Activated naive CD4-positive, alpha-beta T cell treated with anti-CD3 and anti-CD28 coated beads, Interleukin-2, amount 10 ng/mL, durations not matched to agents 7 days and 5 days (primary cell): ENCODE results near the gene USP50.
"Not testable (repeated sequence)": the region's sequence is repeated elsewhere in the genome, so short reads cannot be mapped to it uniquely, and the experiment has no call there.

Experiments used
- CTCF ChIA-PET: fragments of 350-600 bp; sonication (Branson Sonifier 250); formaldehyde crosslinking; loops from one replicate; lab custom pipeline; 2021; ENCODE audit warnings: antibody characterized with exemption; lab: Charles Lee
- DNase-seq: peaks from one replicate; pipeline ENCODE4 v3.0.0-alpha.2; 2020
- H3K27ac Mint-ChIP-seq: one replicate; pipeline ENCODE4 v1.8.0; 2021; ENCODE audit warnings: mild to moderate bottlenecking, moderate library complexity, mixed read lengths
- H3K27me3 Mint-ChIP-seq: one replicate; pipeline ENCODE4 v1.8.0; 2021; ENCODE audit warnings: mild to moderate bottlenecking, mixed read lengths
- H3K36me3 Mint-ChIP-seq: one replicate; pipeline ENCODE4 v1.8.0; 2021; ENCODE audit warnings: mixed read lengths
- H3K4me1 Mint-ChIP-seq: one replicate; pipeline ENCODE4 v1.8.0; 2021; ENCODE audit warnings: mixed read lengths
- H3K4me3 Mint-ChIP-seq: one replicate; pipeline ENCODE4 v1.8.0; 2021; ENCODE audit warnings: mild to moderate bottlenecking, moderate library complexity, mixed read lengths
- H3K9me3 Mint-ChIP-seq: one replicate; pipeline ENCODE4 v1.8.0; 2021; ENCODE audit warnings: mixed read lengths

Gene USP50

DNA sequence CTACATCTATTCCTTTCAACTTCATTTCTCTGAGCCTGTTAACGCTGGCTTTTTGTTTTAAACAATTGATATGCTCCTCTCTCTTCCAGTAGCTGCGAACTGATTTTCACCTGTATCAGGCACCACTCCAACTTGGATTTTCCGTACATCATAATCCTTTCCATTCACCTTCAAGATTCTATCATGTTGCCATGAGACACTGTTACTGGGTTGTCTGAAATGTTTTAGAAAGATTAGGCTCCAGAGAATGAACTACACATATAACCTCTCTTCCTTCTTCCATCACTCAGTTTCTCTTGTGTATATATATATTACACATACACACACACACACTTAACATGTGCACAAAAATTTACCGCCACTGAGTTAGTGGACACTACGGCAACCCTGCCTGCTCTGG, at the start of gene USP50:
TSS of gene USP50 (minus strand) at position 101 of the 400 bp plus-strand sequence. CDS start 141 bp downstream, outside the sequence.
- no peaks in the 10 kb centered on the region for H3K4me1 Mint-ChIP-seq
- no peak within 1 kb of the TSS for H3K27ac Mint-ChIP-seq
- H3K27me3 Mint-ChIP-seq, result peaks cover 19% of the 10 kb centered on the region
- CTCF ChIA-PET, result interaction anchor here (0.6 kb wide), 1 partner anchor 41 kb away, joined by 3 read pairs; no protein-coding TSS in a partner anchor
- H3K4me3 Mint-ChIP-seq, result no peak within 1 kb of the TSS
- DNase-seq, result no peak
- no peaks in the 10 kb centered on the region for H3K9me3 Mint-ChIP-seq
- no peaks in the 10 kb centered on the region for H3K36me3 Mint-ChIP-seq

DNA sequence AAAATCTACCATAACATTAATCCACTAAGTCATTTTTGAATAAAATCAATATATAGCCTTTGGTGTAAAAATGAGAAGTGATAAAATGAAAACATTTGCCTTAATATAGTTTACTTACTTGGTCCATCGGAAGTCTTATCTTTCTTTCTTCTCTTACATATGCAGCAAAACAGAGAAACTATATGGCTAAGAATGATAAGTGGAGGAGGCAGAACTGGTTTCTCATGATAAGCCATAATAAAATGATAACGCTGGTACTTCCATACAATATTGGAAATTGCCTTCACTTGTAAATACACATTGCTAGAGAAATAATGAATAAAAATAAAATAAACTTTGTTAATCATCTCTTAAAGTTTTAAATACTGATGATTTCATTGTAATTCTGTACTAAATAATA, 47.8 kb upstream of the USP50 start:
- Mint-ChIP-seq H3K4me1 (no peaks in the 10 kb centered on the region), H3K9me3 (no peaks in the 10 kb centered on the region), H3K36me3 (peaks cover 29% of the 10 kb centered on the region), H3K4me3 (no peak overlapping the region), H3K27me3 (no peaks in the 10 kb centered on the region), H3K27ac (no peak overlapping the region)
- CTCF ChIA-PET, result no interaction called here
- no peak for DNase-seq

DNA sequence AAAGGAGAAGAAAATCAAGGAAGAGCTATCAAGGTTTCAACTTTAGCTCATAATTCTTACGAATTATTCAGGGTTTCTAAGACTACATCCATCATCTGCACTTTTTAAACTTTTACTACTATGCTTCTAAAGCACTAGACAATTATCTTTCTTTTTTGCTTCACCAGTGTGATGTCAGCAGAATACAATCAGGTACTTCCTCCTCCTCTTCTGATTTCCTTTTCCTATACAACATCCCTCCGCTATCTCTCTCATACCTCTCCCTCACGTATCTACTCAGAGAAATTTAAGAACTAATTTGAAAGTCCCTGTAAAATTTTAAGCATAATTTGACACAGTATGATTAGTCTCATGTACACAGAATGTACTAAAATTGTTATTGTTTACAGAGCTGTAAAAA, 47.3 kb upstream of the USP50 start:
- Mint-ChIP-seq H3K4me1 (no peaks in the 10 kb centered on the region), H3K27ac (no peak overlapping the region), H3K9me3 (no peaks in the 10 kb centered on the region), H3K27me3 (no peaks in the 10 kb centered on the region), H3K36me3 (peaks cover 30% of the 10 kb centered on the region), H3K4me3 (no peak overlapping the region)
- CTCF ChIA-PET, result interaction anchor here (0.6 kb wide), 1 partner anchor 179 kb away, joined by 3 read pairs; no protein-coding TSS in a partner anchor
- DNase-seq, result no peak

DNA sequence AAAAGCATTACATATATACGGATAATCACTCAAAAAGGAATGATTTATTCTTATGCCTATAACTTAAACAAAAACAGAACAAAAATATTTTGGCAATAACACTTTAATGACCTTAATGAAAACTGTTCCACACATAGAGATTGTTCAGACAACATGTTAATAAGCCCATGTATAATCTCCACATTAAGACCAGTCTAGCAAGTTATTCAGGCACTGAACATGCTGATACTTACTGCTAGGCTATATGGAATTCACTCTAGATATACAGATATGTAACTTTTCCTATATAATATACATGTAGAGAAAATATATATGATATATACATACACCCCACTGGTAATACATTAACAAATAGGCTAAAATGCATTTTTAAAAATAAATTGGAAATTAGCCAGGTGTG, 43.8 kb upstream of the USP50 start:
- Mint-ChIP-seq H3K9me3 (no peaks in the 10 kb centered on the region), H3K4me1 (no peaks in the 10 kb centered on the region), H3K27ac (no peak overlapping the region), H3K4me3 (no peak overlapping the region), H3K27me3 (no peaks in the 10 kb centered on the region), H3K36me3 (peaks cover 33% of the 10 kb centered on the region)
- DNase-seq, result no peak
- CTCF ChIA-PET, result no interaction called here

DNA sequence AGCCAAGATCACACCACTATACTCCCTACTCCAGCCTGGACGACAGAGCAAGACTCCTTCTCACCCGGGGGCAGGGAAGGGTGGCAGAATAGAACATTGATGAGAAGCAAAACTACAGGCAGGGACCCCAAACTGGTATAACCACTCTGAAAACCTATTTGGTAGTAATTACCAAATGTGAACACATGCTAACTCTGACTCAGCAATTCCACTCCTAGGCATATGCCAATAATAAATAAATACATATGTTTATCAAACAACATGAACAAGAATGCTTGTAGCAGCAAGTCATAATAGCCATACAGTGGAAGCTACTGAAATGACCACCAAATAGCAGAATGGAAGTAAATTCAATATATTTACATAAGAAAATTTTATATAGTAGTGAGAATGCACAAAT, 31.0 kb upstream of the USP50 start:
- CTCF ChIA-PET, result no interaction called here
- peaks cover 37% of the 10 kb centered on the region for H3K36me3 Mint-ChIP-seq
- no peak overlapping the region for H3K4me3 Mint-ChIP-seq
- no peaks in the 10 kb centered on the region for H3K27me3 Mint-ChIP-seq
- H3K27ac Mint-ChIP-seq, result no peak overlapping the region
- no peaks in the 10 kb centered on the region for H3K4me1 Mint-ChIP-seq
- no peaks in the 10 kb centered on the region for H3K9me3 Mint-ChIP-seq
- DNase-seq, result no peak

DNA sequence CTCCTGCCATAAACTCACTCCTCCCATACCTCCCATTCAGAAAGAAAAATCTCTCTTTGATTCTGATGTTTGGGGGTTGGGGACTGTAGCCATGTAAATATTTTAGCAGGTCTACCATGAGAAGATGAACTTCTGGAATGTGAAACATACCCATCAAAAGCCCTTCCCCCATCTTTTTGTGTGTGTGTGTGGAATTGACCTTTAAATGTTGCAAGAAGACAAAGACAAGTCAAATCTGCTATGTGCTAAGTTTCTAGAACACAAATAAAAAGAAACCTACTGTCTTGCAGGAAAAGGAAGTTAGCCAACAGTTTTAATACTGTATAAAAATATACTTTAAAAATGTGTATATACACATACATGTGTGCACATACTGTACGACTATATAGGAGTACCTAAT, 29.7 kb upstream of the USP50 start:
- CTCF ChIA-PET, result interaction anchor here (0.8 kb wide), 1 partner anchor 978 kb away, joined by 3 read pairs; no protein-coding TSS in a partner anchor
- no peak overlapping the region for H3K27ac Mint-ChIP-seq
- H3K27me3 Mint-ChIP-seq, result no peaks in the 10 kb centered on the region
- H3K4me3 Mint-ChIP-seq, result no peak overlapping the region
- H3K9me3 Mint-ChIP-seq, result no peaks in the 10 kb centered on the region
- no peak for DNase-seq
- no peaks in the 10 kb centered on the region for H3K4me1 Mint-ChIP-seq
- H3K36me3 Mint-ChIP-seq, result peaks cover 35% of the 10 kb centered on the region

DNA sequence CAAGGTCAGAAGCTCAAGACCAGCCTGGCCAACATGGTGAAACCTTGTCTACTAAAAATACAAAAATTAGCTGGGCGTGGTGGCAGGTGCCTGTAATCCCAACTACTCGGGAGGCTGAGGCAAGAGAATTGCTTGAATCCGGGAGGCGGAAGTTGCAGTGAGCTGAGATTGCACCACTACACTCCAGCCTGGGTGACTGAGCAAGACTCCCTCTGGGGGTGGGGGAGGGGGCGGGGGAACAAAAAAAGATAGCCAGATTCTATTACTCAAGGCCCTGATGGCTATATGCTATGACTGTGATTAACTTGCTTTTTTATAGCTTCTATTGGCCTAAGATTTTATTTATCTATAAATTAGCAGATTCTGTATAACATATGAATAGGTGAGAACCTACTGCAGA, 27.4 kb upstream of the USP50 start:
- DNase-seq, H3K9me3 Mint-ChIP-seq, H3K27me3 Mint-ChIP-seq, H3K4me3 Mint-ChIP-seq, H3K4me1 Mint-ChIP-seq, CTCF ChIA-PET, H3K27ac Mint-ChIP-seq: not testable (repeated sequence)
- peaks cover 43% of the 10 kb centered on the region for H3K36me3 Mint-ChIP-seq

DNA sequence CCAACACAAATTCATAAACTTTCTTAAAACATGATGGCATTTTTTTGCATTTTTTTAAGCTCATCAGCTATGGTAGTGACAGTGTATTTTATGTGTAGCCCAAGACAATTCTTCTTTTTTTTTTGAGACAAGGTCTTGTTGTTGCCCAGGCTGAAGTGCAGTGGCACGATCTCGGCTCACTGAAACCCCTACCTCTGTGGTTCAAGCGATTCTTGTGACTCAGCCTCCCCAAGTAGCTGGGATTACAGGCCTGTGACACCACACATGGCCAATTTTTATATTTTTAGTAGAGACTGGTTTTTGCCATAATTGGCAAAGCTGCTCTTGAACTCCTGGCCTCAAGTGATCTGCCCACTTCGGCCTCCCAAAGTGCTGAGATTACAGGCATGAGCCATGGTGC, 17.3 kb upstream of the USP50 start:
- CTCF ChIA-PET, result interaction anchor here (0.6 to 1.3 kb wide), 2 partner anchors 313 to 643 kb away, joined by 3 read pairs; no protein-coding TSS in a partner anchor
- Mint-ChIP-seq H3K27ac (no peak overlapping the region), H3K9me3 (no peaks in the 10 kb centered on the region), H3K36me3 (peaks cover 33% of the 10 kb centered on the region), H3K4me1 (peaks cover 10% of the 10 kb centered on the region), H3K4me3 (no peak overlapping the region), H3K27me3 (no peaks in the 10 kb centered on the region)
- DNase-seq, result no peak

DNA sequence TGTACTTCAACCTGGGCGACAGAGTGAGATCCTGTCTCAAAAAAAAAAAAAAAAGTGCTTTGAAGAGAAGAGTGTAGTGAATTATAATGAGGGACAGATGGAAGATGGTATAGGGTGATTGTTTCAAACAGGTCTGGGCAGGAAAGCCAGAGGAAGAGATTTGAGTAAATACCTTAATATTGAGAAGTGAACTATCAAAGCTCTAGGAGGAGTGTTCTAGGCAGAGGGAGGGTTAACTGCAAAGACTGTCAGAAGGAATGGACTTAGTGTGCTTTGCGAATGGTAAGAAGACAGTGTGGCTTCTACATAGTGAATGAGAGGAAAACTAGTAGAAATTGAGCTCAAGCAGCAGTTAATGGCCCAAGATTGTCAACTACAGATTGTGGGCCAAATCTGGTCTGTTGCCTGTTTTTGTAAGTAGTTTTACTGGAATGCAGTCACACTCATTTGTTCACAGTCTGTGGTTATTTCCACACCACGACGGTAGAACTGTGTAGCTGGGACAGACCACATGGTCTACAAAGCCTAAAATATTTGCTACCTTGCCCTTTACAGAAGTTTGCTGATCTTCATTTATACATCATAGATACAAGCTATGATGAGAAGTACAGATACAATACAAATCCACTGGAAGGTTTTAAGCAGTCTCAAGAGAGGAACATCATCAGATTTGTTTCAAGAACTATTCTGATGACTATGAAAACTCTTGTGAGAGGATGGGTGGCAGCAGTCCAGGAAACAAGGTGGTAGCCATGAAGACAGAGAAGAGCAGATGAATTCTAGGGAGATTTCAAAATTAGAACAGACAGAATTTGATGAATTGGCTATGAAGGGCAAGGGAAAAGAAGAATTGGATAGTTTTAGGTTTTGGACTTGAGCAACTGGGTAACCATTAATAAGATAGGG, 16.5 kb upstream of the USP50 start:
- Mint-ChIP-seq H3K27ac (no peak overlapping the region), H3K4me1 (peaks cover 10% of the 10 kb centered on the region), H3K4me3 (no peak overlapping the region), H3K36me3 (peaks cover 30% of the 10 kb centered on the region), H3K27me3 (no peaks in the 10 kb centered on the region), H3K9me3 (no peaks in the 10 kb centered on the region)
- DNase-seq, result no peak
- CTCF ChIA-PET, result interaction anchor here (0.6 to 1.3 kb wide), 2 partner anchors 314 to 644 kb away, joined by 3 read pairs; no protein-coding TSS in a partner anchor

DNA sequence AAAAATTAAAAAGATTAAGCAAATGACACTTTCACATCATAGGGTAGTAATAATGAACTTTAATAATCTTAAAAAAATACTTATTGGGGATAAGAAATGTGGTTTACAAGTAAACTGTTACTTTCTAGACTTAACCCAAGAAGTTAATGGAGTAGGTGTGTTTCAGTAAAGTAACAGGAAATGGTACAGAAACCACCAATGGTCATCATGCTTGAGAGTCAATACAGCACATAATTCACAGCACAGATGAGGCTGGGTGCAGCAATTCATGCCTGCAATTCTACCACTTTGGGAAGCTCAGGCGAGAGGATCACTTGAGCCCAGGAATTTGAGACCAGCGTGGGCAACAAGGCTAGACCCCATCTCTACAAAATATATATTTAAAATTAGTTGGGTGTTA, 11.5 kb upstream of the USP50 start:
- H3K36me3 Mint-ChIP-seq, result peaks cover 28% of the 10 kb centered on the region
- peaks cover 15% of the 10 kb centered on the region for H3K4me1 Mint-ChIP-seq
- H3K4me3 Mint-ChIP-seq, result no peak overlapping the region
- CTCF ChIA-PET, result no interaction called here
- no peaks in the 10 kb centered on the region for H3K27me3 Mint-ChIP-seq
- H3K27ac Mint-ChIP-seq, result no peak overlapping the region
- no peaks in the 10 kb centered on the region for H3K9me3 Mint-ChIP-seq
- no peak for DNase-seq

DNA sequence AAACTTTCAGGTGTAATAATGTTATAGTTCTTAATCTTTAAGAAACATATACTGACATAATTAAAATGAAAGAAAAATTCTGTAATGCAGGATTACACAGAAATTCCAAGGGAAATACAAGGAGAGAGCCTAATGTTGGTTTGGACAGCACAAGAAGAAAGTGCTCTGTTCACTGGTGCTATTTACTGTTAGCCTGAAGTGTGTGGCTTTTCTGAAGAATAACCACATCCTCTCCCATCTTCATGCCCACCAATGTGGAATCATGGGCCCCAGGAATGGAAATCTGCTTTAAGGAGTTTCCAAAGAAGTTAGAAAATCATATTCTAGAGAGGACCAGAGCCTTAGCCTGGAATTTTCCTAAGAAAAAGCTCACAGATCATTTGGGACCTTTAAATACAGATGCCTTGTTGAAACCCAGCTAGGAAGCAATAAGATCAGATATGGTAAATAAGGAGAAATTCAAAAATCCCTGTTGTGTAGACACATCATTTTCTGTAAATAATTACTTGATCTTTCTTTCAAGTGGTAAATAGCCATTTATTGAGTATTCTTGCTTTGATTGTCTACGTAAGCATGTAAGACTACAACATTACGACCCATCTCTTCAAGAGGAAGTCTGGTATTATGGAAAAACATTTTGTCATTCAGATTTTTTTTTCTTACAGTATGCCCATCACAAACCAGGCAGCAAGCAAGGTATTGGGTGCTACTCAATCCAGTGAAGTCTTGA, 10.3 kb upstream of the USP50 start:
- Mint-ChIP-seq H3K27me3 (no peaks in the 10 kb centered on the region), H3K36me3 (peaks cover 18% of the 10 kb centered on the region), H3K9me3 (no peaks in the 10 kb centered on the region), H3K4me1 (peaks cover 12% of the 10 kb centered on the region), H3K4me3 (no peak overlapping the region), H3K27ac (peak overlapping the region; percentile 24)
- DNase-seq, result no peak
- CTCF ChIA-PET, result no interaction called here

DNA sequence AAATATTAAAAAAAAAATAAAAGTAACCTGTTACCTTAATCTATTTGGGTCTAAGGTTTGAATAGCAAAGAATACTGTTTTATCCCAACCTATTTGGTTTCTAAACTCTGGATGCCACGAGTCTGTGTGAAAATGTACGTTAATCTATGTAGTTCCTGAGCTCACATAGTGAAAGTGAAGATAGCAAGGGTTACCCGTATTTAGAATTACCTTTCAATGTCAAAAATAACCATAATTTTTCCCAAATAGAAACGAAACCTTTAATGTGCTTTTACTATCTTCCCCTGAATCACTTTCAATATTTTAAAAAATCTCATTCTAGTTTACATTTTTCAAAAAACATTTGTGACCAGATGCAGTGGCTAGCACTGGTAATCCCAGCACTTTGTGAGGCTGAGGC, 5.8 kb upstream of the USP50 start:
- no peak for DNase-seq
- Mint-ChIP-seq H3K4me1 (peaks cover 11% of the 10 kb centered on the region), H3K36me3 (peaks cover 11% of the 10 kb centered on the region), H3K9me3 (no peaks in the 10 kb centered on the region), H3K4me3 (no peak overlapping the region), H3K27ac (no peak overlapping the region), H3K27me3 (peaks cover 4% of the 10 kb centered on the region)
- CTCF ChIA-PET, result no interaction called here

DNA sequence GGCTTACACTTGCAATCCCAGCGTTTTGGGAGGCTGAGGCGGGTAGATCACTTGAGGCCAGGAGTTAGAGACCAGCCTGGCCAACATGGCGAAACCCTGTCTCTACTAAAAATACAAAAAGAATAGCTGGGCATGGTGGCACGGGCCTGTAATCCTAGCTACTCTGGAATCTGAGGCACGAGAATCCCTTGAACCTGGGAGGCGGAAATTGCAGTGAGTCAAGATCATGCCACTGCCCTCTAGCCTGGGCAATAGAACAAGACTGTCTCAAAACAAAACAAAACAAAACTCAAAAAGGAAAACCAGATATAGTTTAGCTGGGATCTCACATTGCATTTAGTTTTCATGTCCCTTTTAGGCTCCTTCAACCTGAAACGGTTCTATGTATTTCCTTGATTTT, 2.9 kb upstream of the USP50 start:
- no peak overlapping the region for H3K27ac Mint-ChIP-seq
- no peak for DNase-seq
- H3K9me3 Mint-ChIP-seq, result no peaks in the 10 kb centered on the region
- H3K27me3 Mint-ChIP-seq, result peaks cover 9% of the 10 kb centered on the region
- no peaks in the 10 kb centered on the region for H3K36me3 Mint-ChIP-seq
- H3K4me1 Mint-ChIP-seq, result no peaks in the 10 kb centered on the region
- CTCF ChIA-PET, result no interaction called here
- H3K4me3 Mint-ChIP-seq, result no peak overlapping the region

DNA sequence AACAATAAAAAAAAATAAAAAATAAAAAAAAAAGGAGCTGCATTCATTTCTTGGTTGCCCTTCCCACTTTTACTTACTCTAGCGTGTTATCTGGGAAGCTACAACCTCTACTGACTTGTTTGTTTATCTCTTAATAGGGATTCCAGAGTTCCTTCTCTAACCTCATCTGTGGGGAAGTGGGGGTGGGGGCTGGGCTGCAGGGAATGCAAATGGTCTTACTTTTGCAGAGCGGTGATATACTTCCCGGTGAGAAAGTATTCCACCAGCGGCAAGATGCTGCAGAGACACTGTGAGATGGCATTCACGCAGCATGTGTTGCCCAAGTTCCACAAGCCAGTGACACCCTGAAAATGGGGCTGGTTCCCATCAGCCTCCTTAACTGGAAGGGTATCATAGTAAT, 2.1 kb downstream of the USP50 start:
- no peak overlapping the region for H3K4me3 Mint-ChIP-seq
- H3K27me3 Mint-ChIP-seq, result peaks cover 20% of the 10 kb centered on the region
- H3K4me1 Mint-ChIP-seq, result no peaks in the 10 kb centered on the region
- CTCF ChIA-PET, result interaction anchor here (0.5 kb wide), 1 partner anchor 104 kb away, joined by 3 read pairs; no protein-coding TSS in a partner anchor
- no peak for DNase-seq
- H3K9me3 Mint-ChIP-seq, result no peaks in the 10 kb centered on the region
- no peak overlapping the region for H3K27ac Mint-ChIP-seq
- no peaks in the 10 kb centered on the region for H3K36me3 Mint-ChIP-seq
